Heart right ventricle (tissue), 16 donors: Measurements from ENCODE around the gene ING5. TPM values are rescaled to one million over a fixed set of nuclear protein-coding genes. Genes with fewer than 3 reads are reported as not detected.

Source experiments
- ATAC-seq, 8 donors: fragments of 200-7000 bp; cut with Tn5 transposase; one replicate each; pipeline ENCODE4 v1.9.1; 2020; ENCODE audit warnings: mild to moderate bottlenecking in 8 of 8, moderate library complexity in 8 of 8, moderate number of reproducible peaks in 1 of 8
- DNase-seq, 2 donors: peaks; one replicate each; pipeline ENCODE4 v3.0.0-alpha.2; 2020
- H3K27ac ChIP-seq, 10 donors: fragments of 200-600 bp; sonication (generic) in 2 of 10; one replicate each; pipeline versions ENCODE4 v1.5.0 to v1.8.0; 2020 to 2022; ENCODE audit warnings: mild to moderate bottlenecking in 3 of 10
- H3K27me3 ChIP-seq, 7 donors: fragments of 200-600 bp; one replicate each; pipeline ENCODE4 v1.8.0; 2021 to 2022; ENCODE audit warnings: mild to moderate bottlenecking in 2 of 7
- H3K36me3 ChIP-seq, 9 donors: fragments of 200-600 bp; sonication (generic) in 1 of 9; one replicate each; pipeline versions ENCODE4 v1.5.0 to v1.8.0; 2020 to 2022; ENCODE audit warnings: mild to moderate bottlenecking in 2 of 9
- H3K4me1 ChIP-seq, 9 donors: fragments of 200-600 bp; sonication (generic) in 1 of 9; one replicate each; pipeline versions ENCODE4 v1.5.0 to v1.8.0; 2020 to 2022; ENCODE audit warnings: mild to moderate bottlenecking in 4 of 9
- H3K4me3 ChIP-seq, 10 donors: fragments of 200-600 bp; sonication (generic) in 2 of 10; one replicate each; pipeline versions ENCODE4 v1.5.0 to v1.8.0; 2020 to 2022; ENCODE audit warnings: mild to moderate bottlenecking in 7 of 10, moderate library complexity in 2 of 10
- H3K9me3 ChIP-seq, 11 donors: fragments of 200-600 bp in 10 of 11; sonication (generic) in 2 of 11; one replicate each; pipeline versions ENCODE4 v1.5.0 to v1.8.0; 2013 to 2022; ENCODE audit warnings: mild to moderate bottlenecking in 2 of 11, control low read depth in 1 of 11, moderate library complexity in 1 of 11
- WGBS, 2 donors: extraction: QIAGEN DNeasy Blood & Tissue Kit; methylation state at CpG; one replicate each; pipeline ENCODE4 v1.1.7; 2013; ENCODE audit warnings: inconsistent platforms in 1 of 2; 5-methylcytosine and 5-hydroxymethylcytosine counted together
- intact Hi-C, 10 donors: fragments of 100-400 bp; cut with DNase I; formaldehyde crosslinking; loops; one replicate each; pipeline versions ENCODE4 v1.11.1 to v1.14.2; 2022
- polyA plus RNA-seq, 2 donors: library from polyadenylated mRNA; stranded (reverse); fragments of 200-250 nt; gene quantifications; one replicate each; pipeline ENCODE4 v1.2.3, GENCODE V29; 2013
- total RNA-seq, 10 donors: library from RNA; stranded (reverse); fragmentation: NEBNext Ultra II Directional in 3 of 10; extraction: Animal tissue kit (Norgen Biotek cat#: 25700) in 3 of 10; gene quantifications; one replicate each; pipeline versions ENCODE4 v1.2.1 to v1.2.4, GENCODE V29; 2021 to 2023
- TF ChIP-seq, protein P1 (sequence below), 9 donors: fragments of 200-600 bp; sonication (generic) in 2 of 9; IDR thresholded peaks; one replicate each; pipeline versions ENCODE4 v1.5.0 to v1.8.0; 2021 to 2022; ENCODE audit warnings: antibody characterized with exemption in 9 of 9, mild to moderate bottlenecking in 5 of 9, moderate library complexity in 1 of 9
- donor health status: Arrhythmogenic right ventricular cardiomyopathy.
- donor health status: ischemic (EF 13 %, LVEDD 7.1; RV severe dilation, severe dysfunction).
- donor health status: healthy with polysubstance abuse.
- donor health status: DM: no; HTN: yes; CAD: no.
- donor health status: DM: no; HTN: no; CAD: no.
- donor health status: ischemic (EF 25% LVEDD 6.9; RV normal size, moderate dysfunction).
- donor health status: ischemic (EF 25% LVEDD 5.7; RV mildly dilated, moderate dysfunction).
- donor health status: healthy.
- donor health status: DM: yes; HTN: yes; CAD: no.
- donor health status: Ischemic cardiomyopathy.
- donor health status: ischemic (EF 35%, LVEDD 5.7; RV mildly dilated, moderate dysfunction).
- donor health status: nonischemic (EF 11% LVEDD 7.7; RV severe dilation, severe dysfunction).
- donor health status: DM: yes; HTN: yes; CAD: no.
- donor health status: PGD.
- donor health status: ischemic (EF 29% LVEDD 5.4; RV normal size, mild dysfunction).
- donor health status: nonischemic (EF 23%, LVEDD 6.1; RV moderate dilation, normal function).

The ING5 gene
- total and polyA plus RNA-seq, 12 donors: 10.4 to 49.9 (median 17.5) TPM

DNA sequence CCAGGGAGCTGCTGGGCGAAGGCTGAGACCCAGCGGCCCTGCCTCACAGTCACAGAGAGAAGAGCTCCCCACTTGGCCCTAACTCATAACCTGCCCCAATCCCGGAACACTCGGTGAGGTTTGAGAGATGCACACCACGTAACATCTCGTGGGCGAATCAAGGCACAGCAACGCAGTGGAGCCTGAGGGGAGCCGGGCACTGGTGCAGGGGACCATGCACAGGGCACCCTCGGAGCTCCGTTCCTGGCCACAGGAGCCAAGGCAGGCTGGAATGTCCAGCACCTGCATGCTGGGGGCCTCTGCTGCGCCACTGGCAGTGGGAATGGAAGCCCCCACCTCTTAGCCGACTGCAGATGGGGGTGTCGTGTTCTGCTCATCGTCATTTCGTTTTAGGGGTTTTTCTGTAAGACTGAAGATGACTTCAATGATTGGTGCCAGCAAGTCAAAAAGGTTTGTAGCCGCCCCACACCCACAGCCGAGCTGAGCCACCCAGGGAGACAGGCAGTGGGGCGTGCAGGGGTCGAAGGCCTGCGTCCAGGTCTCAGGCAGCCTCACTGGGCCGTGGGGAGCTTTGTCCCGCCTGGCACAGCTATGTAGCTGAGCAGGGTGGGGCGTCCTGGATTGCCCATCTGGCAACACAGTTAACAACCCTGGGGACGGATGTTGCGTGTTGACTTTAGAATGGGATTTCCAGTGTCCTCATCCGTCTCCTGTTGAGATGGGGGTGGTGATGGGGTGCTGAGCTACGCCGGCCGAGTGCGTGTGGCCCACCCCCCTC is 31.3 kb upstream of the ING5 start:
- DNase-seq (no peak), ATAC-seq (peak in 3 of 8 donors; percentile 14 to 53 (median 26))
- peaks cover 0 to 12% (median 0%) of the 10 kb centered on the region in 9 donors for H3K4me1 ChIP-seq
- peak overlapping the region in 2 of 10 donors; percentile 25 to 52 for H3K27ac ChIP-seq
- TF ChIP-seq, protein P1, sequence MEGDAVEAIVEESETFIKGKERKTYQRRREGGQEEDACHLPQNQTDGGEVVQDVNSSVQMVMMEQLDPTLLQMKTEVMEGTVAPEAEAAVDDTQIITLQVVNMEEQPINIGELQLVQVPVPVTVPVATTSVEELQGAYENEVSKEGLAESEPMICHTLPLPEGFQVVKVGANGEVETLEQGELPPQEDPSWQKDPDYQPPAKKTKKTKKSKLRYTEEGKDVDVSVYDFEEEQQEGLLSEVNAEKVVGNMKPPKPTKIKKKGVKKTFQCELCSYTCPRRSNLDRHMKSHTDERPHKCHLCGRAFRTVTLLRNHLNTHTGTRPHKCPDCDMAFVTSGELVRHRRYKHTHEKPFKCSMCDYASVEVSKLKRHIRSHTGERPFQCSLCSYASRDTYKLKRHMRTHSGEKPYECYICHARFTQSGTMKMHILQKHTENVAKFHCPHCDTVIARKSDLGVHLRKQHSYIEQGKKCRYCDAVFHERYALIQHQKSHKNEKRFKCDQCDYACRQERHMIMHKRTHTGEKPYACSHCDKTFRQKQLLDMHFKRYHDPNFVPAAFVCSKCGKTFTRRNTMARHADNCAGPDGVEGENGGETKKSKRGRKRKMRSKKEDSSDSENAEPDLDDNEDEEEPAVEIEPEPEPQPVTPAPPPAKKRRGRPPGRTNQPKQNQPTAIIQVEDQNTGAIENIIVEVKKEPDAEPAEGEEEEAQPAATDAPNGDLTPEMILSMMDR (IDR thresholded peaks at IDR 0.05): no peak
- peaks cover 4 to 82% (median 49%) of the 10 kb centered on the region in 9 donors for H3K36me3 ChIP-seq
- intact Hi-C loops: no loop called here
- 85 to 88% methylated on average over 31 of the region's 31 CpGs for WGBS, 2 donors
- no peak overlapping the region for H3K4me3 ChIP-seq
- H3K27me3 ChIP-seq: no peaks in the 10 kb centered on the region
- no peaks in the 10 kb centered on the region for H3K9me3 ChIP-seq

DNA sequence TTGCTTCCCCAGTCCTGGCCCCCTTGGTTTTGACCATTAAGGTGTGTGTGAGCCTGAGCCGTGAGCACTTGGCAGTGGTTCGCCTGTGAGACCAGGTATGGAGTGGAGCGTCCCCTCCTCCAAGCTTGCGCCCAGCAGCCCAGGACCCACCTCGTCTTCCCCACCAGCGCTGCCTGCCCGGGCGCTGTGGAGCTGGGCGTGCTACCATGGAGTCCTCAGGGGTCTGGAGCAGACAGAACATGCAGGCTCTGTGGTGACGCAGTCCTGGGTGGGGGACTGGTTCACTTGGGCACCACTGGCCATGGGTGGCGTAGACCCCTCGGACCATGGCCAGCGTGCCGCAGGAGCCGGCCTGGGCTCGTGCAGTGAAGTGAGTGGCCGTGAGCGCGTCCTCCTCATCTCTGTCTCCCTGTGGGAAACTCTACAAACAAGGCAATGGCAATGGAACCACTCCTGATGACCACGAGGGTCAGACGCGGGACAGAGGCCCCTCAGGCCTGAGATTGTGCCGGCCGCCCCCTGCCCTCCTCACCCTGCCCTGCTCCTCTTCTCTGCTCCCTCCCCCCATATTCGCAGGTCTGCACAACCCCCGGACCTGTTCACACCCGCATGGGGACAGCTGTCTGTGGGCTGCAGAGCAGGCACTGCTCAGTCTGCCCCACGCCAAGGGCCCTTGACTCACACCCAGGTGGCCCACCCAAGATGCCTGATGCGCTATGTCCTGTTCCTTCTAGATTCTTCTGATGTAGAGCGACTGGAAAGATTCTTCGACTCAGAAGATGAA is 30.2 kb upstream of the ING5 start:
- H3K9me3 ChIP-seq: no peaks in the 10 kb centered on the region
- H3K36me3 ChIP-seq: peaks cover 4 to 85% (median 48%) of the 10 kb centered on the region in 9 donors
- DNase-seq: no peak
- 93% methylated on average over 31 of the region's 31 CpGs for WGBS, 2 donors
- ATAC-seq: no peak
- H3K4me3 ChIP-seq: no peak overlapping the region
- no peaks in the 10 kb centered on the region for H3K27me3 ChIP-seq
- H3K27ac ChIP-seq: peak overlapping the region in 2 of 10 donors; percentile 25 to 52
- peaks cover 0 to 12% (median 0%) of the 10 kb centered on the region in 9 donors for H3K4me1 ChIP-seq
- TF ChIP-seq, protein P1 (IDR thresholded peaks at IDR 0.05): no peak
- intact Hi-C loops: no loop called here

DNA sequence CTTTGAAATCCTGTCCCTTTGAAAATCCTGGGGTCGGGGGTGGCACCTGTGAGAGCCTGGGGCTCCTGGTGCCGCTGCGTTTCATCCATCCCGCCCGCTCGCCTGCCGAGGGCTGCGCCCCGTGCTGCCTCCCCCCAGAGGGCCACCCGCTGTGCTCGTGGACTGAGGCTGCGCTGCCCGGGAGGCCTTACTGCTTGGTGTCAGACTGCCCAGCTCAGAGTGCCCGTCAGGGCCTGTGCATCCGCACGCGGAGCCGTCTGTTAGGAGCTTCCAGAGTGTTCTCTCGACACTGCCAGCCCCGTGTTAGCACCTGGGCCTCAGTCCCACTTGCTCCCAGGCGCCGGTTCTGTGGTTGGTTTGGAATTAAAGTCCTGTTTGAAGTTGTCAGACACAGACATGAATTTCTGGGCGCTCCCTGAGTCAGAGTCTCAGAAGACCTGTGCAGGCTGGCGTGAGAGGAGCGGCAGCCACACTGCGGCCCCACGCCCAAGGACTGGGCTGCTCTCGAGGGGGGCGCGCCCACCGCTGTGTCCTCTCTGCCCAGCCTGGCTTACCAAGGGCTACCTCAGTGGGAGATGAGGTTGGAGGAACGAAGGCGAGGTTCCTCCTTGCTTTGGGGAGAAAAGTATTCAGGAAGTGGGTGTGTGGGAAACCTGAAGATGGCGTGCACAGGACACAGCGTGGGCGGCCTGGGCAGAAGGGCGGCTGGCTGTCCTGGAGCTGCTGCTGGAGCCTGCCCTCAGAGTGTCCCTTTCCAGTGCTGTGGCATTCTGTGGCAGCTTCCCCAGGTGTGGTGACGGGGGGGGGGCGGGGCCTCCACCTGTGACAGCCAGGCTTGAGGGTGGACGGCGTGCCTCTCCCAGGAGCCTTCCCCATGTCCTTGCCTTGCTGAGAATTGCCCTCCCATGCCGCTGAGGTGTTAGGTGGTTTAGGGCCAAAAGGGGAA is 29.3 kb upstream of the ING5 start:
- H3K36me3 ChIP-seq: peaks cover 0 to 85% (median 41%) of the 10 kb centered on the region in 9 donors
- TF ChIP-seq, protein P1 (IDR thresholded peaks at IDR 0.05): no peak
- 93 to 95% methylated on average over 42 of the region's 42 CpGs for WGBS, 2 donors

More for the DNA sequence above, 29.3 kb upstream of the ING5 start:
- no peak overlapping the region for H3K27ac ChIP-seq
- H3K4me1 ChIP-seq: peaks cover 0 to 12% (median 0%) of the 10 kb centered on the region in 9 donors
- DNase-seq: no peak
- no peak for ATAC-seq
- no peaks in the 10 kb centered on the region for H3K9me3 ChIP-seq
- no peak overlapping the region for H3K4me3 ChIP-seq
- H3K27me3 ChIP-seq: no peaks in the 10 kb centered on the region
- intact Hi-C loops: no loop called here
